Activated CD4-positive, alpha-beta T cell treated with anti-CD3 and anti-CD28 coated beads, Interleukin-2, Interleukin-4, amounts not matched to agents 100 ng/mL and 50 ng/mL, durations not matched to agents 16 hours and 8 hours (primary cell): ENCODE results near the gene VWA5B2.
A peak's percentile ranks its signal among the peaks of the same experiment; 100 is the strongest.

Source experiments
- DNase-seq: peaks from one replicate; pipeline ENCODE4 v3.0.0-alpha.2; 2020; ENCODE audit warnings: low spot score

The VWA5B2 gene

DNA sequence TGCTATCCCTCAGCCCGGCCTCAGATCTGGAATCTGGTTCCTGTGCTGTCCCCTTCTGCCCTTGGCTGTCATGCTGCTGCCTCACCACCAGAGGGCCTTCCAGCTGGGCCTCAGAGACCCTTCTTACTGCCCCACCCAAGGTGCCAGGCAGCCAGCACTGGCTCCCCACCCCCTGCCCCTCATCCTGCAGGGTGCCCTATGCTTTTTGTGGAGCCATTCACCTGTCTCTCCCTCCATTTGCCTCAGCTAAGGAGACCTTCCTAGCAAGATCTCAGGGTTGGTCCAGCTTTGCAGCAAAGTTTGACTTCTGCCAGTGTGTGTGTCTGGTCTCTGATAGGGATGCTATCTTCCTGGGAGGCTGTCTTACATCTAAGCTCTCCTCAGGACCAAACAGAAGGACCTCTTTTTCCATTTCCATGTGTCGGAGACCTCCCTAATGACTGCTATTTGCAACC is 1.9 kb upstream of the VWA5B2 start:
- DNase-seq = peak; percentile 58

DNA sequence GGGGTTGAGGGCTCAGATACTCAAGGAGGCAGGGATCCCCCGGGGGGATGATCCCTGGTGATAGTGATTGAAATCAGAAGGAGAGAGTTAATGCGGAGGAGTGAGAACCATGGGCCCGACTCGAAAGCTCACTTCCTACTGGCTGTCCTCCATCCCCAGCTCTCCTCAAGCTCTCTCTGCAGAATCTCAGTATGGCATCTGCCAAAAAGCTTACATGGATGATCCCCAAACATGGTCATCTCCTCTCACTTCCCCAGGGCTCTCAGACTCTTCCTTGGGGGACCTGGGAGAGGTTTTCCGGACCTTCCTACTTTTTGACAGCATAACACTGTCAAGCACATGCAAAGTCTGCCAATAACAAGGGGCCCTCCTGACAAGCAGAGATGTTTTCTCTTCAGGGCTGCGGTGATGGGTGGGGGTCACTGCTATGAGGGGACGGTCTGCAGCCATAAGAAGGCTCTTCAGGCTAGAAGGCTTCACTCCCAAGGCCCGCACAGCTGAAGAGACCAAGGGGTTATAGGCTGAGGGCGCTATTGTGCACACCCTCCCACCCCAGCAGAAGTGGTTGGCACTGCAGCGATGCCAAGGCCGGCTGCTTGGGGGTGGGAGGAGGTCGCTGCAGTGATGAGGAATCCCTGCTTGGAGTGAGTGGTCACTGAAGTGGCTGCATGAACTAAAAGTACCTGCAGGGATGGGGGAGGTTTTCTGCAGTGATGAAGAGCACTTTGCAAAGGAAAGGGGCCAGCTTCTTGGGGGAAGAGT is 828 bp upstream of the VWA5B2 start:
- no peak for DNase-seq

GRCh38 chr3:184230081-184230602 is 757 bp downstream of the VWA5B2 start:
- no peak for DNase-seq

DNA sequence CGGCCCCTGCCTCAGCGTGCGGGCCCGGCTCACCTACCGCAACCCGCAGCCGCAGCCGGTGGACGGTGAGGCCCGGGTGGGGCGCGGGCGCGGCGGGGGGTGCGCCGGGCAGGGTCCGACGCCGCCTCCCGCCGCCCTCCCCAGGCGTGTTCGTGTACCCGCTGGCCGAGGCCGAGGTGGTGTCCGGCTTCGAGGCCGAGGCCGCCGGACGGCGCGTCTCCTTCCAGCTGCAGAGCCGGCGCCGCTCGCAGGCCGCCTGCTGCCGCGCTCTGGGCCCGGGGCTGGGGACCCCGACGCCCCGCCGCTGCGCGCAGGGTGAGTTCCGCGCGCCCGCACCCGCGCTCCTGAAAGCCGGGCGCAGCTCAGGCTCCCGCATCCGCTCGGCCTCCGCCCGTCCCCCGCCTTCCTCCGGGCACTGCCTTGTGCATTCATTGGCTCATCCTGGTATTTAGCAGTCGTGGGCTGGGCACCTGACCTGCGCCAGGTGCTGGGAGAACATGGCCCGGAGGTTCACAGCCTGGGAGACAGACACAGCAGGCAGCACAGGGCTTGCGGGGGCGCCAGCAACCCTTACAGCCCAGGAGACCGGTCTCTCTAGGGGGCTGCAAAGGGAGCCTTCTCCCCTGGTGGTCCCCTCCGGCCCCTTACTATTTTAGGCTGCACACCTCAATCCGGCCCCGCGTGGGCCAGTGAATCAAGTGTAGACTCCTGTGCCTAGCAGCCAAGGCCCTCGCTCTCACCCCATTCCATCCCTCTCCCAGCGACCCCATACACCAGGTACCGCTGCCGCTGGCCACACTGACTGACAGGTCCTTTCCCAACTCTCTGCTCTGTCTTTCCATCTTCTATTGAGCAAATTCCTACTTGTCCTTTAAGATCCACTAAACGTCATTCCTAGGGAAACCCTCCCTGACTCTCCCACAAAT is 1.5 kb downstream of the VWA5B2 start:
- no peak for DNase-seq

DNA sequence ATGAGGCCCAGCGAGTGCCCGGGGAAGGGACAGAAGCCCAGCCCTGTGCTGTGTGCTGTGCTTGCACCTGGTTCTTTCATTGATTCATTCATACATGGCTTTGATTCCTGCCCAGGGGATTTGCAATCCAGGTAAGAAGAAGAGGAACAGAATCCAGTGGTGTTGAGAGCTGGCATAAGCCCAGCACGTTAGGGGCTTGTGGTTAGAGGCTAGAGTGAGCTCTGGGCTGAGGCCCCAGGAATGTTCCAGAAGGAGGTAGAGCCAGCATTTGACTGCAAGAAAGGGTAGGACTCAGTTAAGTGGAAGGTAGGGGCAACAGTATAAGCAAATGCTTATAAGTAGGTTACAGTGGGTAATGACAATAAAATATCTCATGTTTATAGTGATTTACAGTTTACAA is 2.3 kb downstream of the VWA5B2 start:
- DNase-seq = no peak

GRCh38 chr3:184233127-184233843 is 3.9 kb downstream of the VWA5B2 start:
- DNase-seq = no peak

DNA sequence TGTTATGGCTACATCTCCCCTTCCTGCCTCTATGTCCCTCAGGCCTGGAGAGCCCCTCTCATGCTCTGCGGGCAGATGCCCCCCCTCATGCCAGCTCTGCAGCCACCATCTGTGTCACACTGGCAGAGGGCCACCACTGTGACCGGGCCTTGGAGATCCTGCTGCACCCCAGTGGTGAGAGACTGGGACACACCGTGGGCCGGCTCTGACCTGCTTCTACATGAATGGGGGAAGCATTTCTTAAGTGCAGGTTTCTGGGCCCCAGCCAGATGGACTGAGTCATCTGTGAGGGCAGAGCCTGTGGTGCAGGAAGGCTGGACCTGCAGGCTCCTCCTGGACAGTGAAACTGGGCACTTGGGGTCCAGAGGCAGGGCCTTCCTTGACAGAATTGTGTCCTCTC is 4.8 kb downstream of the VWA5B2 start:
- DNase-seq = no peak

GRCh38 chr3:184234671-184235380 is 5.4 kb downstream of the VWA5B2 start:
- DNase-seq = no peak

DNA sequence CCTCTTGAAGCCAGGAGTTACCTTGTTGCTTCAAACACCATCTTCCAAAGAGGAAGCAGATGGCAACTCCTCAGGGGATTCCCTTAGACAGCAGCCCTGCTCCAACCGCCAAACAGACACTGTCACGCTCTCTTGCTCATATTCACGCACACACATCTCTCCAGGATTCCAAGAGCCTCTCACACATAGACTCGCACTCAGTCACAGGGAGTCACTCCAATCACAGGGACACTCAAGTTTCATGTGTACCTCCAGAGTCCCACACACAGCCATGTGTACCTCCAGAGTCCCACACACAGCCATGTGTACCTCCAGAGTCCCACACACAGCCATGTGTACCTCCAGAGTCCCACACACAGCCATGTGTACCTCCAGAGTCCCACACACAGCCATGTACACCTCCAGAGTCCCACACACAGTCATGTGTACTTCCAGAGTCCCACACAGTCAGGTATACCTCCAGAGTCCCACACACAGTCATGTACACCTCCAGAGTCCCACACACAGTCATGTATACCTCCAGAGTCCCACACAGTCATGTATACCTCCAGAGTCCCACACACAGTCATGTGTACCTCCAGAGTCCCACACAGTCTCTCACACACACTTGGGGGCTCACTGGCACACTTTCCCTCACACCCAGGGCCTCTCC is 6.1 kb downstream of the VWA5B2 start:
- no peak for DNase-seq

- no peak for DNase-seq
Measured at GRCh38 chr3:184236033-184236410, 6.6 kb downstream of the VWA5B2 start.

DNA sequence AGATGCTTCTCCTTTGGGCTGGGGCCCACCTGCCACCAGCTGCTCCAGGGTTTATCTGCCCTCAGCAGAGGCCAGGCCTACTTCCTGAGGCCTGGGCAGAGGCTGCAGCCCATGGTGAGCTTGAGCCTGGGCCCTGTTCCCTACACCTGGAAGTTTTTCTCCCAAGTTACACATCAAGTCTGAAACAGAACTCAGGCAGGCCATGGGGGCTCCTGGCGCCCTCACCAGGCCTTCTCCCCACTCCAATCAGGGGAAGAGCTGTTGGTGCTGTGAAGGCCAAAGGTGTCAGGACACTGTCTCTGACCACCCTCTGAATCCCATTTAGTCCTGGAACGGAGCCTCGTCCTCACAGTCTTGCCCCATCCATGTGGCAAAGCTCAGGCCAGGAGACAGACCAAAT is 7.3 kb downstream of the VWA5B2 start:
- no peak for DNase-seq

GRCh38 chr3:184237211-184237610 is 7.8 kb downstream of the VWA5B2 start:
- DNase-seq = no peak

DNA sequence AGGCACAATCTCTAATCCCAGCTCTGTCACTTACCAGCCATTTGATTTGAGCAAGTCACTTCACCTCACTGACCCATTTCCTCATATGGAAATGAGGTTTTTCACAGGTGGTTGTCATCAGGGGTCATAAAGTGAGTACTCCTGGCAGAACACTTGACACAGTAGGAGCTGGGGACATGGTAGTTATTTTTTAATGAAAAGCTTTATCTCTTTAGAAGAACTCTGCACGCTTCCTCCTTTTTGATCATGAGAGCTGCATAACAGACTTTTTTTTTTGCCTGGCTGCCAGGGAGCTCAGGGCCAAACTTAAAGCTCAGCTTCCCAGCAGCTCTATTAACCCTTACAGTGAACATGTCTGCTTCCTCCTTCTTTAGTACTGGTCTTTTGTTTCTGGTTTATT is 8.4 kb downstream of the VWA5B2 start:
- no peak for DNase-seq

DNA sequence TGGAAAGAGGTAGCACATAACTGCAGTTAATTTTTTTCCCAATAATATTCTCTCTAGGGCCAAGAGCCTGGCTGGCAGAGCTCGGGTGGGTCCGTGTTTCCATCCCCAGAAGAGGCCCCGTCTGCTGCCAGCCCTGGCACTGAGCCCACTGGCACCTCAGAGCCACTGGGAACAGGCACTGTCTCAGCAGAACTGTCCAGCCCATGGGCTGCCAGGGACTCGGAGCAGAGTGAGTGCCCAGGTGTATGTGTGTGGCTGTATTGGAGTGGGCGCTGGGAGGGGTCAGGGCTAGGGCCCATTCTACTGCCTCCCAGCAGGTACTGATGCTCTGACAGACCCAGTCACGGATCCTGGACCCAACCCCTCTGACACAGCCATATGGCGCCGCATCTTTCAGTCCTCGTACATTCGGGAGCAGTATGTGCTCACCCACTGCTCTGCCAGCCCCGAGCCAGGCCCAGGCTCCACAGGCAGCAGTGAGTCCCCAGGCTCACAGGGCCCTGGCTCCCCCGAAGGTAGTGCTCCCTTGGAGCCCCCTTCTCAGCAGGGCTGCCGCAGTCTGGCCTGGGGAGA is 8.9 kb downstream of the VWA5B2 start:
- DNase-seq = no peak

- DNase-seq = no peak
Measured at GRCh38 chr3:184239221-184239620, 9.8 kb downstream of the VWA5B2 start.

DNA sequence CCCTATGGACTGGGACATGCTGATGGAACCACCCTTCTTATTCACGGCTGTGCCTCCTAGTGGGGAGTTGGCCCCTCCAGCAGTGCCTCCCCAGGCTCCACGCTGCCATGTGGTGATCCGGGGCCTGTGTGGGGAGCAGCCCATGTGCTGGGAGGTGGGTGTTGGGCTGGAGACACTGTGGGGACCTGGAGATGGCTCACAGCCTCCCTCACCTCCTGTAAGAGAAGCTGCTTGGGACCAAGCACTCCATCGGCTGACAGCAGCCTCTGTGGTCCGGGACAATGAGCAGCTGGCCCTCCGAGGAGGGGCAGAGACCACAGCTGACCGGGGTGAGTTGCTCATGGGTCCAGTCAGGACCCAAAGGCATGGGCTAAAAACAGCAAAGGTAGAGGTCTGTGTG is 10.3 kb downstream of the VWA5B2 start:
- no peak for DNase-seq

- DNase-seq = no peak
Measured at GRCh38 chr3:184240384-184241140, 11.2 kb downstream of the VWA5B2 start.

DNA sequence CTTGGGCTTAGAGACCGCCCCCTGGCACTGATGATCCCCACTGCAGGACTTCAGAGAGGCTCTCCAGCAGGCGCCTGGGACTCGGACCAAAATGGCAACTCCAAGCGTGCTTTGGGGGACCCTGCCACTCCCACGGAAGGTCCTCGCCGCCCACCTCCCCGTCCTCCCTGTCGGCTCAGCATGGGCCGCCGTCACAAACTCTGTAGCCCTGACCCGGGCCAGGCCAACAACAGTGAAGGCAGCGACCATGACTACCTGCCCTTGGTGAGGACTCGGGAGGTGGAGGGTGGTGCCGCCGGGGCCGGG is 11.7 kb downstream of the VWA5B2 start:
- no peak for DNase-seq

DNA sequence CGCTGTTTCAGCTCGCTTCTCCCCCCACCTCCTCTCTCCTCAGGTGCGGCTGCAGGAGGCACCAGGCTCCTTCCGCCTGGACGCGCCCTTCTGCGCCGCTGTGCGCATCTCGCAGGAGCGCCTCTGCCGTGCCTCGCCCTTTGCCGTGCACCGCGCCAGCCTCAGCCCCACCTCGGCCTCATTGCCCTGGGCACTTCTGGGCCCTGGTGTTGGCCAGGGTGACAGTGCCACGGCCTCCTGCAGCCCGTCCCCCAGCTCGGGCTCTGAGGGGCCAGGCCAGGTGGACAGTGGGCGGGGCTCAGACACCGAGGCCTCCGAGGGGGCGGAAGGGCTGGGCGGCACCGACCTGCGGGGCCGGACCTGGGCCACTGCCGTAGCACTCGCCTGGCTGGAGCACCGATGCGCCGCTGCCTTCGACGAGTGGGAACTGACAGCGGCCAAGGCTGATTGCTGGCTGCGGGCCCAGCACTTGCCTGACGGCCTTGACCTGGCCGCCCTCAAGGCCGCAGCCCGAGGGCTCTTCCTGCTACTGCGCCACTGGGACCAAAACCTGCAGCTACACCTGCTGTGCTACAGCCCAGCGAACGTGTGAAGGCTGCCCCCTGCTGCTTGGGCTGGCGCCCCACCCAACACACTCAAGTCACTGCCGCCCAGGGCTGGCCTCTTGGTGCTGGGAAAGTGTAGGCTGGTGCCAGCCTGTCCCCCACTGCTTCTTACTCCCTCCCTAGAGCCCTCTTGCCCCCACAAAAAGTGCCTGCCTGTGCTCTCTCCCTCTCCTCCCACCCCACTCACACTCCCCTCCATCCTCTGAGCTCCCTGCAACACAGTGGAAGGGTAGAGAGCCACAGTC is 12.3 kb downstream of the VWA5B2 start:
- no peak for DNase-seq
